Measurements from ENCODE around the gene WDFY3. TPM values are rescaled to one million over a fixed set of nuclear protein-coding genes. Genes with fewer than 3 reads are reported as not detected.

Gene WDFY3
- total RNA-seq, 4 donors from 2014 or later = 103 to 141 (median 121) TPM

- Histone ChIP-seq H3K4me1 (no peaks in the 10 kb centered on the region), H3K27ac (no peak overlapping the region), H3K9me3 (no peaks in the 10 kb centered on the region), H3K36me3 (no peaks in the 10 kb centered on the region), H3K4me3 (replicated peaks in 1 of 3) (no peak overlapping the region), H3K27me3 (no peaks in the 10 kb centered on the region)
- intact Hi-C loops (cut with DNase I) = no loop called here
- TF ChIP-seq, protein P1, sequence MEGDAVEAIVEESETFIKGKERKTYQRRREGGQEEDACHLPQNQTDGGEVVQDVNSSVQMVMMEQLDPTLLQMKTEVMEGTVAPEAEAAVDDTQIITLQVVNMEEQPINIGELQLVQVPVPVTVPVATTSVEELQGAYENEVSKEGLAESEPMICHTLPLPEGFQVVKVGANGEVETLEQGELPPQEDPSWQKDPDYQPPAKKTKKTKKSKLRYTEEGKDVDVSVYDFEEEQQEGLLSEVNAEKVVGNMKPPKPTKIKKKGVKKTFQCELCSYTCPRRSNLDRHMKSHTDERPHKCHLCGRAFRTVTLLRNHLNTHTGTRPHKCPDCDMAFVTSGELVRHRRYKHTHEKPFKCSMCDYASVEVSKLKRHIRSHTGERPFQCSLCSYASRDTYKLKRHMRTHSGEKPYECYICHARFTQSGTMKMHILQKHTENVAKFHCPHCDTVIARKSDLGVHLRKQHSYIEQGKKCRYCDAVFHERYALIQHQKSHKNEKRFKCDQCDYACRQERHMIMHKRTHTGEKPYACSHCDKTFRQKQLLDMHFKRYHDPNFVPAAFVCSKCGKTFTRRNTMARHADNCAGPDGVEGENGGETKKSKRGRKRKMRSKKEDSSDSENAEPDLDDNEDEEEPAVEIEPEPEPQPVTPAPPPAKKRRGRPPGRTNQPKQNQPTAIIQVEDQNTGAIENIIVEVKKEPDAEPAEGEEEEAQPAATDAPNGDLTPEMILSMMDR (IDR thresholded peaks at IDR 0.05) = no peak
- TF ChIP-seq POLR2A (IDR thresholded peaks at IDR 0.05) = no peak
- WGBS, 2 donors = 91 to 97% methylated on average over 3 of the region's 3 CpGs
- DNase-seq = no peak
Measured at GRCh38 chr4:84878546-84878945, 87.9 kb downstream of the WDFY3 start.

- H3K27me3 ChIP-seq = no peaks in the 10 kb centered on the region
- TF ChIP-seq POLR2A (IDR thresholded peaks at IDR 0.05) = no peak
- TF ChIP-seq, protein P1 (IDR thresholded peaks at IDR 0.05) = no peak
- no peaks in the 10 kb centered on the region for H3K36me3 ChIP-seq
- DNase-seq = no peak
- 93 to 96% methylated on average over 1 of the region's 1 CpG for WGBS, 2 donors
- no peaks in the 10 kb centered on the region for H3K9me3 ChIP-seq
- no peak overlapping the region for H3K4me3 ChIP-seq (replicated peaks in 1 of 3)
- intact Hi-C loops (cut with DNase I) = no loop called here
- no peak overlapping the region for H3K27ac ChIP-seq
- H3K4me1 ChIP-seq = no peaks in the 10 kb centered on the region
Measured at GRCh38 chr4:84878090-84878489, 88.4 kb downstream of the WDFY3 start.

DNA sequence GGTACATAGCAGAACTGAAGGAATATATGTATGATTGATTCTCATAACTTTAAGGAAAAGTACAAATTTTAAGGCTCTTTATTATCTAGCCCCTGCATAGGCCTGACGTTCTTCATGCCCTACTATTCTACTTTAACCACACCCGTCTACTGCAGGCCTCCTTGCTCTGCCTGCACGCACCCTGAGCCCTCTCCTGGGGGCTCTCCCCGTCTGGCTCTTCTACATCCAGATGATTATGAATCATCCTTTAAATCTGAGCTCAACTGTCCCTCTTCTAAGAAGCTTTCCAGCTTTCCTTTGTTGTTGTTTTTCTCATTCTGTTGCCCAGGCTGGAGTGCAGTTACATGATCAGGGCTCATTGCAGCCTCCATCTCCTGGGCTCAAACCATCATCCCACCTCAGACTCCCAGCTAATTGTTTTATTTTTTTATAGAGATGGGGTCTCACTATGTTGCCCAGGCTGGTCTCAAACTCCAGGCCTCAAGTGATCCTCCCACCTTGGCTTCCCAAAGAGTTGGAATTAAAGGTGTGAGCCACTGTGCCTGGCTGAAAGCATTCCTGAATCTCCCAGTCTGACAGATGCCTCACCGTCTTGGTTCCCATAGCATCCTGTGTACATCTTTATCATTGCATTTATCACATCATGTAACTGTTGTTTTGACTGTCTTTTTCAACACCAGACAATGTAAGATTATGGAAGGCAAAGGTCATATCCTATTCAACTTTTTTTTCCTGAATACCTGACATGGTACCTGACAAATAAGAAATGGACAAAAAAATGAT is 89.2 kb downstream of the WDFY3 start:
- intact Hi-C loops (cut with DNase I) = no loop called here
- Histone ChIP-seq H3K27ac (no peak overlapping the region), H3K36me3 (no peaks in the 10 kb centered on the region), H3K27me3 (no peaks in the 10 kb centered on the region), H3K9me3 (no peaks in the 10 kb centered on the region), H3K4me3 (replicated peaks in 1 of 3) (no peak overlapping the region), H3K4me1 (no peaks in the 10 kb centered on the region)
- TF ChIP-seq, protein P1 (IDR thresholded peaks at IDR 0.05) = no peak
- TF ChIP-seq POLR2A (IDR thresholded peaks at IDR 0.05) = no peak
- 88 to 91% methylated on average over 5 of the region's 5 CpGs for WGBS, 2 donors
- DNase-seq = no peak

DNA sequence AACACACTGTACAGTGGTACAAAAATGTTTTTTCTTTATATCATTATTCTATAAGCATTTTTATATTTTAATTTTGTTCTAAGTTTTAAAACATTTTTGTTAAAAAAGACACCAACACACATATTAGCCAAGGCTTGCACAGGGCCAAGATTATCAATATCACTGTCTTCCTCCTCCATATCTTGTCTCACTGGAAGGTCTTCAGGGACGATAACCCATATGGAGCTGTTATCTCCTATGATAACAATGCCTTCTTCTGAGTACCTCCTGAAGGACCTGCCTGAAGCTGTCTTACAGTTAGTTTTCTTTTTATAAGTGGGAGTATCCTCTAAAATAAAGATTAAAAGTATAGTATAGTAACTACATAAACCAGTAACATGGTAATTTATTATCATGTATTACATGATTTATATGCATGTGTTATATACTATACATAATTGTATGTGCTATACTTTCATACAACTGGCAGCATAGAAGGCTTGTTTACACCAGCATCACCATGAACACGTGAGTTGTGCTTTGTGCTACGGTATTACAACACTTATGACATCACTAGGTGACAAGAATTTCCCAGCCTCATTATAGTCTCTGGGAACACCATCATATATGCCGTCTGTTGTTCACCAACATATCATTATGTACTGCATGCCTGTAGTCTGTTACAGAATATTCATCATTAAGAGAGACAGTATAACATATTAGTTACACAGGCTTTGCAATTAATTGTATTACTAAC is 90.7 kb downstream of the WDFY3 start:
- 86 to 88% methylated on average over 4 of the region's 4 CpGs for WGBS, 2 donors
- H3K4me1 ChIP-seq = no peaks in the 10 kb centered on the region
- intact Hi-C loops (cut with DNase I) = no loop called here
- TF ChIP-seq, protein P1 (IDR thresholded peaks at IDR 0.05) = no peak
- no peak for TF ChIP-seq POLR2A (IDR thresholded peaks at IDR 0.05)
- H3K27ac ChIP-seq = no peak overlapping the region
- H3K27me3 ChIP-seq = no peaks in the 10 kb centered on the region
- DNase-seq = no peak
- no peak overlapping the region for H3K4me3 ChIP-seq (replicated peaks in 1 of 3)
- H3K36me3 ChIP-seq = no peaks in the 10 kb centered on the region
- no peaks in the 10 kb centered on the region for H3K9me3 ChIP-seq

DNA sequence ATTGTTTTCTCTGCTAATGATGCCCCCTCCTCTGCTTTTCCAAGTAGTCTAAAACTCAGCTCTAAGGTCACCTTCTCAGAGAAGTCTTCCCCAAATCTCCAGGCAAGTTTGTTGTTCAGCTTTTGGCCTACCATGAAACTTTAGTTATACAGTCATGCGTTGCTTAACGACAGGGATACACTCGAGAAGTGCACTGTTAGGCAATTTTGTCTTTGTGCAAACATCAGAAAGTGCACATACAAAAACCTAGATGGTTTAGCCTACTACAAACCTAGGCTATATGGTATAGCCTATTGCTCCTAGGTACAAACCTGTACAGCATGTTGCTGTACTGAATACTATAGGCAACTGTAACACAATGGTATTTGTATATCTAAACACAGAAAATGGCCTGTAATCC is 91.9 kb downstream of the WDFY3 start:
- TF ChIP-seq POLR2A (IDR thresholded peaks at IDR 0.05) = no peak
- TF ChIP-seq, protein P1 (IDR thresholded peaks at IDR 0.05) = no peak
- Histone ChIP-seq H3K27ac (no peak overlapping the region), H3K27me3 (no peaks in the 10 kb centered on the region), H3K9me3 (no peaks in the 10 kb centered on the region), H3K4me1 (no peaks in the 10 kb centered on the region), H3K4me3 (replicated peaks in 1 of 3) (no peak overlapping the region), H3K36me3 (no peaks in the 10 kb centered on the region)
- intact Hi-C loops (cut with DNase I) = no loop called here
- 76 to 86% methylated on average over 3 of the region's 3 CpGs for WGBS, 2 donors
- DNase-seq = no peak
